K562 (cell line): ENCODE data around the gene ACKR2. TPM values are rescaled to one million over a fixed set of nuclear protein-coding genes. Genes with fewer than 3 reads are reported as not detected.

Source experiments
- CBFA2T3 ChIP-seq: fragments of 450-650 bp; IDR thresholded peaks from 2 replicates; pipeline ENCODE4 v1.6.1; 2017
- COPS2 ChIP-seq: fragments of 450-650 bp; conservative IDR thresholded peaks from 2 replicates; pipeline ENCODE4 v1.6.1; 2016; ENCODE audit warnings: mild to moderate bottlenecking, moderate library complexity
- EP300 ChIP-seq: IDR thresholded peaks from 2 replicates; pipeline ENCODE4 v1.6.1; 2012; ENCODE audit warnings: low read length, improper control_type of control experiment
- EWSR1 ChIP-seq: fragments of 450-650 bp; IDR thresholded peaks from 2 replicates; pipeline ENCODE4 v1.6.1; 2018; ENCODE audit warnings: borderline replicate concordance, mild to moderate bottlenecking, low read depth, moderate library complexity; ENCODE audit not compliant: partially characterized antibody
- GABPA ChIP-seq: fragments of 200-800 bp; sonication (Bioruptor generic); conservative IDR thresholded peaks from 2 replicates; pipeline ENCODE4 v1.6.1; 2016; ENCODE audit warnings: low read depth, missing genetic modification characterization, missing compliant biosample characterization
- HDGF ChIP-seq: fragments of 450-650 bp; IDR thresholded peaks from 2 replicates; pipeline ENCODE4 v1.6.1; 2016
- HMGN3 ChIP-seq: IDR thresholded peaks from 2 replicates; pipeline ENCODE4 v1.6.1; 2011; ENCODE audit warnings: borderline replicate concordance, low read depth, mild to moderate bottlenecking, mixed read lengths, low read length; ENCODE audit not compliant: insufficient read length; ENCODE audit errors: extremely low read depth
- MTA1 ChIP-seq: fragments of 450-650 bp; IDR thresholded peaks from 2 replicates; pipeline ENCODE4 v1.6.1; 2017; ENCODE audit warnings: borderline replicate concordance
- PHTF2 ChIP-seq: fragments of 250-450 bp; sonication (Bioruptor Pico); IDR thresholded peaks from 2 replicates; pipeline ENCODE4 v1.5.0; 2021; ENCODE audit warnings: mild to moderate bottlenecking
- PTRF ChIP-seq: fragments of 450-650 bp; IDR thresholded peaks from 2 replicates; pipeline ENCODE4 v1.6.1; 2016; ENCODE audit warnings: mild to moderate bottlenecking, missing genetic modification characterization, missing compliant biosample characterization
- RBM14 ChIP-seq: fragments of 200-400 bp; formaldehyde crosslinking; IDR thresholded peaks from 2 replicates; pipeline ENCODE4 v1.6.1; 2018; ENCODE audit warnings: low read depth, mild to moderate bottlenecking, low read length, moderate library complexity, borderline replicate concordance; ENCODE audit not compliant: insufficient read depth
- SAFB2 ChIP-seq: fragments of 200-400 bp; formaldehyde crosslinking; IDR thresholded peaks from 2 replicates; pipeline ENCODE4 v1.6.1; 2018; ENCODE audit warnings: borderline replicate concordance, low read length, low read depth, moderate library complexity; ENCODE audit not compliant: severe bottlenecking
- TAF15 ChIP-seq: fragments of 200-400 bp; formaldehyde crosslinking; IDR thresholded peaks from 2 replicates; pipeline ENCODE4 v1.6.1; 2017; ENCODE audit warnings: mild to moderate bottlenecking, low read depth, low read length, moderate library complexity
- TBP ChIP-seq: optimal IDR thresholded peaks from 2 replicates; pipeline ENCODE3; 2011; ENCODE audit warnings: low read depth, low read length, improper control_type of control experiment
- TEAD1 ChIP-seq, 2 experiments: fragments of 450-650 bp in 1 of 2; sonication (generic) in 1 of 2; formaldehyde crosslinking; IDR thresholded peaks; 2 replicates each; pipeline versions ENCODE4 v1.4.0 to v1.8.0; 2020 to 2022; ENCODE audit warnings: mild to moderate bottlenecking in 2 of 2, missing genetic modification reagents in 1 of 2
- ZBED1 ChIP-seq: IDR thresholded peaks from 2 replicates; pipeline ENCODE4 v1.6.1; 2014
- ZEB2 ChIP-seq: fragments of 450-650 bp; IDR thresholded peaks from 2 replicates; pipeline ENCODE4 v1.6.1; 2016
- ZNF12 ChIP-seq: sonication (generic); formaldehyde crosslinking; IDR thresholded peaks from 2 replicates; pipeline ENCODE4 v1.4.0; 2020; ENCODE audit warnings: mild to moderate bottlenecking, missing genetic modification reagents
- polyA plus RNA-seq, 8 experiments: library from polyadenylated mRNA; depleted of rRNA in 4 of 8; stranded (reverse) in 5 of 8; unstranded in 3 of 8; fragments of >200 nt; fragmentation: Nextera tagmentation in 2 of 8; fragmentation: Illumina TruSeq in 1 of 8; extraction: Ambion mirVana in 2 of 8; extraction: Trizol in 1 of 8; gene quantifications; 2 replicates each; pipeline versions ENCODE4 v1.2.1 to v1.2.3, GENCODE V29; 2011 to 2014; ENCODE audit warnings: inconsistent platforms in 1 of 8, missing spikeins in 1 of 8
- total RNA-seq, 7 experiments: library from RNA; depleted of rRNA in 6 of 7; stranded (reverse); fragments of >200 nt in 6 of 7; fragmentation: Illumina TruSeq in 2 of 7; extraction: Trizol in 2 of 7; gene quantifications; 2 replicates each; pipeline versions ENCODE4 v1.2.1 to v1.2.3, GENCODE V29; 2011 to 2021; ENCODE audit warnings: low replicate concordance in 1 of 7
- TF ChIP-seq, protein P1 (sequence below): IDR thresholded peaks from 3 replicates; pipeline ENCODE4 v1.6.1; 2011; ENCODE audit warnings: borderline replicate concordance, mild to moderate bottlenecking, moderate library complexity; ENCODE audit not compliant: insufficient read length; ENCODE audit errors: extremely low read depth
- TF ChIP-seq, protein P2 (sequence below), 2 experiments: IDR thresholded peaks; 2 replicates each; pipeline ENCODE4 v1.6.1; 2011; ENCODE audit warnings: borderline replicate concordance in 1 of 2, control low read depth in 1 of 2, low read depth in 1 of 2, low read length in 1 of 2, mild to moderate bottlenecking in 1 of 2, mixed read lengths in 1 of 2, moderate library complexity in 1 of 2; ENCODE audit not compliant: insufficient read depth in 1 of 2, insufficient read length in 1 of 2, poor library complexity in 1 of 2, severe bottlenecking in 1 of 2; ENCODE audit errors: extremely low read depth in 1 of 2
- TF ChIP-seq, protein P3 (sequence below): sonication (generic); formaldehyde crosslinking; IDR thresholded peaks from 2 replicates; pipeline ENCODE4 v1.8.0; 2023; ENCODE audit warnings: mild to moderate bottlenecking, missing genetic modification reagents

The ACKR2 gene
- total and polyA plus RNA-seq, 9 of the 15 experiments (the other 6 are each of a cell fraction or from before 2014, with no cell fraction given) = 0.03 to 0.69 (median 0.25) TPM; not detected in 1

DNA sequence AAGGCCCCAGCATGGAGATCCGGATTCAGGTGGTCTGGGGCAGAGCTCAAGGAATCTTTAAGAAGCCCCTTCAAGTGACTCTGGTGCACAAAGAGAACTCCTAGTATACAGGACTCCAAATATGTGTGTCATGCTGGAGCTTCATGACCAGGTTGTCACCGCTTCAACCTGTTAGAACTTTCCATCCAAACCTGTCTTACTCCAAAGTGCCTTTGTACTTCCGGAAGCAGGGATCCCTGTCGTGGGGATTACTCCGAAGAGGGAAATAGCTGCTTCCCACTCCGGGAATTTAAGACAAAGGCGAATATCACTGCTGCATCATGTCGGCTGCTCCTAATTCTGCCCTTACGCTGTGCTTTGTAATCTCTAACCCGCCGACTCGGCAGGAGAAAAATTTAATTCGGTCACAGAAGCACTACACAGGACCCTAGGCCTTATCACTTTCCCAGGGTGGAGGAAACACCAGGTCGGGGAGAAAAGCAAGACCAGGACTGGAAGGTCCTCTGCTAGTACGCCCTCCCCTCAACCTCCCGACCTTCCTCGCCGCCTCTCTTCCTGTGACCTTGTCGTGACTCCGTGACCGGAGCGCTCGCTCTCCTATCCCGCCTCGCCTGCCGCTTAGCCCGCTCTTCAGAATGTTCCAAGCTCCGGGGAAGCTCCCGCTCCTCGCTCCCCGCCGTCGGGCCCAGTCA lies 5.7 kb upstream of the ACKR2 start (continued):
- no peak for TF ChIP-seq EWSR1
- TF ChIP-seq COPS2 = no peak
- TF ChIP-seq ZEB2 = no peak
- TF ChIP-seq, protein P1, sequence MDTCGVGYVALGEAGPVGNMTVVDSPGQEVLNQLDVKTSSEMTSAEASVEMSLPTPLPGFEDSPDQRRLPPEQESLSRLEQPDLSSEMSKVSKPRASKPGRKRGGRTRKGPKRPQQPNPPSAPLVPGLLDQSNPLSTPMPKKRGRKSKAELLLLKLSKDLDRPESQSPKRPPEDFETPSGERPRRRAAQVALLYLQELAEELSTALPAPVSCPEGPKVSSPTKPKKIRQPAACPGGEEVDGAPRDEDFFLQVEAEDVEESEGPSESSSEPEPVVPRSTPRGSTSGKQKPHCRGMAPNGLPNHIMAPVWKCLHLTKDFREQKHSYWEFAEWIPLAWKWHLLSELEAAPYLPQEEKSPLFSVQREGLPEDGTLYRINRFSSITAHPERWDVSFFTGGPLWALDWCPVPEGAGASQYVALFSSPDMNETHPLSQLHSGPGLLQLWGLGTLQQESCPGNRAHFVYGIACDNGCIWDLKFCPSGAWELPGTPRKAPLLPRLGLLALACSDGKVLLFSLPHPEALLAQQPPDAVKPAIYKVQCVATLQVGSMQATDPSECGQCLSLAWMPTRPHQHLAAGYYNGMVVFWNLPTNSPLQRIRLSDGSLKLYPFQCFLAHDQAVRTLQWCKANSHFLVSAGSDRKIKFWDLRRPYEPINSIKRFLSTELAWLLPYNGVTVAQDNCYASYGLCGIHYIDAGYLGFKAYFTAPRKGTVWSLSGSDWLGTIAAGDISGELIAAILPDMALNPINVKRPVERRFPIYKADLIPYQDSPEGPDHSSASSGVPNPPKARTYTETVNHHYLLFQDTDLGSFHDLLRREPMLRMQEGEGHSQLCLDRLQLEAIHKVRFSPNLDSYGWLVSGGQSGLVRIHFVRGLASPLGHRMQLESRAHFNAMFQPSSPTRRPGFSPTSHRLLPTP = no peak
- TF ChIP-seq ZNF12 (CRISPR knock-in tag) = no peak
- TF ChIP-seq PHTF2 (CRISPR knock-in tag) = no peak
- TF ChIP-seq SAFB2 = no peak
- no peak for TF ChIP-seq PTRF (tag)
- TF ChIP-seq EP300 = no peak
- TF ChIP-seq CBFA2T3 = no peak
- TF ChIP-seq GABPA = peak; percentile 56
- TF ChIP-seq HDGF = no peak
- TF ChIP-seq TBP = peak; percentile 36
- no peak for TF ChIP-seq TAF15
- TF ChIP-seq, protein P2, sequence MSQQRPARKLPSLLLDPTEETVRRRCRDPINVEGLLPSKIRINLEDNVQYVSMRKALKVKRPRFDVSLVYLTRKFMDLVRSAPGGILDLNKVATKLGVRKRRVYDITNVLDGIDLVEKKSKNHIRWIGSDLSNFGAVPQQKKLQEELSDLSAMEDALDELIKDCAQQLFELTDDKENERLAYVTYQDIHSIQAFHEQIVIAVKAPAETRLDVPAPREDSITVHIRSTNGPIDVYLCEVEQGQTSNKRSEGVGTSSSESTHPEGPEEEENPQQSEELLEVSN (IDR thresholded peaks at IDR 0.05; ENCODE audit: borderline replicate concordance in 1 of 2, extremely low read depth in 1 of 2, insufficient read depth in 1 of 2, insufficient read length in 1 of 2, low read depth in 1 of 2, low read length in 1 of 2, poor library complexity in 1 of 2, severe bottlenecking in 1 of 2) = peak; percentile 57 to 73
- TF ChIP-seq MTA1 = no peak
- peak; percentile 58; the same call in 1 of the 2 replicates for TF ChIP-seq ZBED1
- no peak for TF ChIP-seq TEAD1 (CRISPR knock-in tag; IDR thresholded peaks at IDR 0.05)
- TF ChIP-seq, protein P3, sequence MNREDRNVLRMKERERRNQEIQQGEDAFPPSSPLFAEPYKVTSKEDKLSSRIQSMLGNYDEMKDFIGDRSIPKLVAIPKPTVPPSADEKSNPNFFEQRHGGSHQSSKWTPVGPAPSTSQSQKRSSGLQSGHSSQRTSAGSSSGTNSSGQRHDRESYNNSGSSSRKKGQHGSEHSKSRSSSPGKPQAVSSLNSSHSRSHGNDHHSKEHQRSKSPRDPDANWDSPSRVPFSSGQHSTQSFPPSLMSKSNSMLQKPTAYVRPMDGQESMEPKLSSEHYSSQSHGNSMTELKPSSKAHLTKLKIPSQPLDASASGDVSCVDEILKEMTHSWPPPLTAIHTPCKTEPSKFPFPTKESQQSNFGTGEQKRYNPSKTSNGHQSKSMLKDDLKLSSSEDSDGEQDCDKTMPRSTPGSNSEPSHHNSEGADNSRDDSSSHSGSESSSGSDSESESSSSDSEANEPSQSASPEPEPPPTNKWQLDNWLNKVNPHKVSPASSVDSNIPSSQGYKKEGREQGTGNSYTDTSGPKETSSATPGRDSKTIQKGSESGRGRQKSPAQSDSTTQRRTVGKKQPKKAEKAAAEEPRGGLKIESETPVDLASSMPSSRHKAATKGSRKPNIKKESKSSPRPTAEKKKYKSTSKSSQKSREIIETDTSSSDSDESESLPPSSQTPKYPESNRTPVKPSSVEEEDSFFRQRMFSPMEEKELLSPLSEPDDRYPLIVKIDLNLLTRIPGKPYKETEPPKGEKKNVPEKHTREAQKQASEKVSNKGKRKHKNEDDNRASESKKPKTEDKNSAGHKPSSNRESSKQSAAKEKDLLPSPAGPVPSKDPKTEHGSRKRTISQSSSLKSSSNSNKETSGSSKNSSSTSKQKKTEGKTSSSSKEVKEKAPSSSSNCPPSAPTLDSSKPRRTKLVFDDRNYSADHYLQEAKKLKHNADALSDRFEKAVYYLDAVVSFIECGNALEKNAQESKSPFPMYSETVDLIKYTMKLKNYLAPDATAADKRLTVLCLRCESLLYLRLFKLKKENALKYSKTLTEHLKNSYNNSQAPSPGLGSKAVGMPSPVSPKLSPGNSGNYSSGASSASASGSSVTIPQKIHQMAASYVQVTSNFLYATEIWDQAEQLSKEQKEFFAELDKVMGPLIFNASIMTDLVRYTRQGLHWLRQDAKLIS (CRISPR knock-in tag) = no peak; the same call in 1 of the 2 replicates
- TF ChIP-seq HMGN3 = no peak
- no peak for TF ChIP-seq RBM14
